Transverse colon (tissue), 4 donors: ENCODE measurements around the gene FCN3.

Experiments used
- CTCF ChIP-seq, 5 experiments: fragments of 200-600 bp in 3 of 5; fragments of 450-650 bp in 2 of 5; sonication (generic) in 3 of 5; IDR thresholded peaks; 1 replicate in 2 of 5; 2 replicates in 3 of 5; pipeline ENCODE4 v1.5.1; 2016 to 2017; ENCODE audit warnings: antibody characterized with exemption in 5 of 5, inconsistent platforms in 3 of 5, mild to moderate bottlenecking in 2 of 5, moderate library complexity in 1 of 5
- POLR2A ChIP-seq: fragments of 450-650 bp; IDR thresholded peaks from one replicate; pipeline ENCODE4 v1.6.1; 2016; ENCODE audit warnings: antibody characterized with exemption, mild to moderate bottlenecking, moderate library complexity
- POLR2AphosphoS5 ChIP-seq, 3 donors: sonication (generic); formaldehyde crosslinking; IDR thresholded peaks; one replicate each; pipeline ENCODE4 v1.6.1; 2016; ENCODE audit warnings: antibody characterized with exemption in 3 of 3

- TF ChIP-seq CTCF (IDR thresholded peaks at IDR 0.05) = no peak
- no peak for TF ChIP-seq POLR2AphosphoS5 (IDR thresholded peaks at IDR 0.05)
- TF ChIP-seq POLR2A = no peak
These were observed 9.8 kb downstream of the FCN3 start for GRCh38 chr1:27364696-27365371.
